Measurements from ENCODE around the gene HLF.
A peak's percentile ranks its signal among the peaks of the same experiment; 100 is the strongest.

HLF gene

GRCh38 chr17:55275894-55276804 lies 11.4 kb downstream of the HLF start:
- no peak for DNase-seq

- DNase-seq: no peak
Measured at GRCh38 chr17:55278173-55278961, 13.6 kb downstream of the HLF start.

GRCh38 chr17:55279203-55279602 lies 14.4 kb downstream of the HLF start:
- DNase-seq: no peak

- no peak for DNase-seq
Measured at GRCh38 chr17:55279788-55280187, 15.0 kb downstream of the HLF start.

- no peak for DNase-seq
Measured at GRCh38 chr17:55280212-55280611, 15.5 kb downstream of the HLF start.

GRCh38 chr17:55281649-55282378 lies 17.1 kb downstream of the HLF start:
- DNase-seq: no peak

- no peak for DNase-seq
Measured at GRCh38 chr17:55282379-55282702, 17.6 kb downstream of the HLF start.

GRCh38 chr17:55282741-55283140 lies 18.0 kb downstream of the HLF start:
- no peak for DNase-seq

- DNase-seq: no peak
Measured at GRCh38 chr17:55283256-55283965, 18.7 kb downstream of the HLF start.

GRCh38 chr17:55284001-55284884 lies 19.5 kb downstream of the HLF start:
- DNase-seq: no peak

GRCh38 chr17:55284944-55285339 lies 20.2 kb downstream of the HLF start:
- no peak for DNase-seq

- DNase-seq: peak; percentile 88
Measured at GRCh38 chr17:55285340-55286301, 20.9 kb downstream of the HLF start.

GRCh38 chr17:55286681-55287589 lies 22.2 kb downstream of the HLF start:
- no peak for DNase-seq

GRCh38 chr17:55288356-55289105 lies 23.8 kb downstream of the HLF start:
- DNase-seq: no peak

- no peak for DNase-seq
Measured at GRCh38 chr17:55289106-55289446, 24.3 kb downstream of the HLF start.

- no peak for DNase-seq
Measured at GRCh38 chr17:55289978-55290377, 25.2 kb downstream of the HLF start.

GRCh38 chr17:55290492-55291113 lies 25.8 kb downstream of the HLF start:
- DNase-seq: no peak

GRCh38 chr17:55291114-55291507 lies 26.4 kb downstream of the HLF start:
- no peak for DNase-seq
